H1 (cell line): ENCODE measurements around the gene CDH15.
"Not testable (repeated sequence)": the region's sequence is repeated elsewhere in the genome, so short reads cannot be mapped to it uniquely, and the experiment has no call there.

Experiments
- BRCA1 ChIP-seq: IDR thresholded peaks from 2 replicates; pipeline ENCODE4 v1.6.1; 2012; ENCODE audit warnings: low read depth, low read length, improper control_type of control experiment
- EZH2 ChIP-seq: fragments of 200-600 bp; sonication (generic); IDR thresholded peaks from 2 replicates; pipeline ENCODE4 v1.7.1; 2012; ENCODE audit warnings: low read depth, mild to moderate bottlenecking, moderate library complexity, low read length, inconsistent platforms; ENCODE audit not compliant: severe bottlenecking
- GABPA ChIP-seq: IDR thresholded peaks from 2 replicates; pipeline ENCODE4 v1.6.1; 2011; ENCODE audit warnings: mild to moderate bottlenecking, low read length, moderate library complexity, borderline replicate concordance; ENCODE audit not compliant: insufficient read depth
- GTF2F1 ChIP-seq: IDR thresholded peaks from 2 replicates; pipeline ENCODE4 v1.6.1; 2012; ENCODE audit warnings: low read depth, low read length, improper control_type of control experiment, borderline replicate concordance
- TBP ChIP-seq: IDR thresholded peaks from 2 replicates; pipeline ENCODE4 v1.6.1; 2011; ENCODE audit warnings: low read depth, low read length, improper control_type of control experiment
- TF ChIP-seq, protein P1 (sequence below), 3 experiments: IDR thresholded peaks; 1 replicate in 2 of 3; 2 replicates in 1 of 3; pipeline versions ENCODE4 v1.5.1 to v1.6.1; 2011; ENCODE audit warnings: low read length in 3 of 3, mild to moderate bottlenecking in 3 of 3, inconsistent platforms in 2 of 3, low read depth in 1 of 3, moderate library complexity in 1 of 3; ENCODE audit not compliant: insufficient read depth in 1 of 3; ENCODE audit errors: control extremely low read depth in 1 of 3

DNA sequence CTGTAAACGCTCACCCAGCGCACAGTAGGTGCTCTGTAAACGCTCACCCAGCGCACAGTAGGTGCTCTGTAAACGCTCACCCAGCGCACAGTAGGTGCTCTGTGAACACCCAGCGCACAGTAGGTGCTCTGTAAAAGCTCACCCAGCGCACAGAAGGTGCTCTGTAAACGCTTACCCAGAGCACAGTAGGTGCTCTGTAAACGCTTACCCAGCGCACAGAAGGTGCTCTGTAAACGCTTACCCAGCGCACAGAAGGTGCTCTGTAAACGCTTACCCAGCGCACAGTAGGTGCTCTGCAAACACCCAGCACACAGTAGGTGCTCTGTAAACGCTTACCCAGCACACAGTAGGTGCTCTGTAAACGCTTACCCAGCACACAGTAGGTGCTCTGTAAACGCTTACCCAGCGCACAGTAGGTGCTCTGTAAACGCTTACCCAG lies 15.1 kb downstream of the CDH15 start:
- TF ChIP-seq GTF2F1, BRCA1, GABPA, TBP, EZH2: not testable (repeated sequence)
- TF ChIP-seq, protein P1, sequence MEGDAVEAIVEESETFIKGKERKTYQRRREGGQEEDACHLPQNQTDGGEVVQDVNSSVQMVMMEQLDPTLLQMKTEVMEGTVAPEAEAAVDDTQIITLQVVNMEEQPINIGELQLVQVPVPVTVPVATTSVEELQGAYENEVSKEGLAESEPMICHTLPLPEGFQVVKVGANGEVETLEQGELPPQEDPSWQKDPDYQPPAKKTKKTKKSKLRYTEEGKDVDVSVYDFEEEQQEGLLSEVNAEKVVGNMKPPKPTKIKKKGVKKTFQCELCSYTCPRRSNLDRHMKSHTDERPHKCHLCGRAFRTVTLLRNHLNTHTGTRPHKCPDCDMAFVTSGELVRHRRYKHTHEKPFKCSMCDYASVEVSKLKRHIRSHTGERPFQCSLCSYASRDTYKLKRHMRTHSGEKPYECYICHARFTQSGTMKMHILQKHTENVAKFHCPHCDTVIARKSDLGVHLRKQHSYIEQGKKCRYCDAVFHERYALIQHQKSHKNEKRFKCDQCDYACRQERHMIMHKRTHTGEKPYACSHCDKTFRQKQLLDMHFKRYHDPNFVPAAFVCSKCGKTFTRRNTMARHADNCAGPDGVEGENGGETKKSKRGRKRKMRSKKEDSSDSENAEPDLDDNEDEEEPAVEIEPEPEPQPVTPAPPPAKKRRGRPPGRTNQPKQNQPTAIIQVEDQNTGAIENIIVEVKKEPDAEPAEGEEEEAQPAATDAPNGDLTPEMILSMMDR (IDR thresholded peaks at IDR 0.05; ENCODE audit: control extremely low read depth in 1 of 3, insufficient read depth in 1 of 3, low read depth in 1 of 3, low read length in 3 of 3), result not testable (repeated sequence)
